Mucosa of descending colon (tissue), 3 donors: ENCODE results near the gene KIF12. TPM values are rescaled to one million over a fixed set of nuclear protein-coding genes. Genes with fewer than 3 reads are reported as not detected.

ENCODE experiments used
- ATAC-seq: fragments of 200-7000 bp; cut with Tn5 transposase; one replicate; pipeline ENCODE4 v1.9.1; 2020; ENCODE audit warnings: mild to moderate bottlenecking, moderate library complexity
- DNase-seq, 3 donors: peaks; one replicate each; pipeline ENCODE4 v3.0.0-alpha.2; 2020
- H3K36me3 ChIP-seq: fragments of 200-600 bp; one replicate; pipeline ENCODE4 v1.8.0; 2021; ENCODE audit warnings: low read depth, mild to moderate bottlenecking
- H3K4me1 ChIP-seq: fragments of 200-600 bp; one replicate; pipeline ENCODE4 v1.8.0; 2021; ENCODE audit warnings: low read depth, mild to moderate bottlenecking
- H3K4me3 ChIP-seq: fragments of 200-600 bp; one replicate; pipeline ENCODE4 v1.8.0; 2021; ENCODE audit warnings: mild to moderate bottlenecking
- H3K9me3 ChIP-seq: fragments of 200-600 bp; one replicate; pipeline ENCODE4 v1.8.0; 2021; ENCODE audit warnings: mild to moderate bottlenecking
- intact Hi-C, 2 donors: fragments of 100-400 bp; cut with DNase I in 1 of 2; cut with micrococcal nuclease in 1 of 2; formaldehyde crosslinking; loops; one replicate each; pipeline versions ENCODE4 v1.11.0 to v1.11.1; 2022; cut with DNase I, micrococcal nuclease
- total RNA-seq, 3 donors: library from RNA; stranded (reverse); fragmentation: NEBNext Ultra II Directional in 2 of 3; extraction: Animal tissue kit (Norgen Biotek cat#: 25700) in 2 of 3; gene quantifications; one replicate each; pipeline versions ENCODE4 v1.2.1 to v1.2.4, GENCODE V29; 2021 to 2023
- TF ChIP-seq, protein P1 (sequence below): fragments of 200-600 bp; IDR thresholded peaks from one replicate; pipeline ENCODE4 v1.8.0; 2022; ENCODE audit warnings: antibody characterized with exemption, mild to moderate bottlenecking
- donor health status: DM: no; HTN: no; CAD: no; lungs with moderate emphysema.
- donor health status: DM: no; HTN: no; CAD: no.
- donor health status: DM: no; HTN: yes; CAD: no.

The KIF12 gene
- total RNA-seq, 3 donors from 2014 or later, result 12.3 to 36.9 (median 13.6) TPM

DNA sequence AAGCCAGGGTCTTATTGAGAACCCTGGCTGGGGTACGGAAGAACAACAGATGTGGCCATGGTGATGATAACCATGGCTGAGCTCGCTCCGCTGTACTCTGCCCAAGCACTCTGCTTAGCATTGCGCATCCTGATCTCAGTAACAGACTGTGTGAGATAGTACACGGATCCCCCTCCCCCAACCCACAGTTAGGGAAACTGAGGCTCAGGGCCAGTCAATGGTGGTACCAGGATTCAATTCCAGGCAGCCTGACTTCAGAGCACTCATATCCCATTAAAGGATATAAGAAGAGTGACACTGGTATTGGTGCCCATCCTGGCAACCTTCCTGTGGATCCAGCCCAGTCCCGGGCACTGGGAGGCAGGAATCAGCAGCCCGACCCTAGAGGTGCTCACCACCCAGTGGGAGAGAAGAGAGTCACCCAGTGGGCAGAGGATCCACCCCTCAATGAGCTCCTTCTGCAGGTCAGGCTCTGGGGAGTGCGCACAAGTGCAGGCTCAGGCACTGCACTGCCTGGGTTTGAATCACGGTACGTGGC lies 26.5 kb upstream of the KIF12 start:
- H3K4me3 ChIP-seq, result no peak overlapping the region
- ATAC-seq, result no peak
- no peaks in the 10 kb centered on the region for H3K4me1 ChIP-seq
- no peak for DNase-seq
- H3K9me3 ChIP-seq, result no peaks in the 10 kb centered on the region
- intact Hi-C loops, result no loop called here
- TF ChIP-seq, protein P1, sequence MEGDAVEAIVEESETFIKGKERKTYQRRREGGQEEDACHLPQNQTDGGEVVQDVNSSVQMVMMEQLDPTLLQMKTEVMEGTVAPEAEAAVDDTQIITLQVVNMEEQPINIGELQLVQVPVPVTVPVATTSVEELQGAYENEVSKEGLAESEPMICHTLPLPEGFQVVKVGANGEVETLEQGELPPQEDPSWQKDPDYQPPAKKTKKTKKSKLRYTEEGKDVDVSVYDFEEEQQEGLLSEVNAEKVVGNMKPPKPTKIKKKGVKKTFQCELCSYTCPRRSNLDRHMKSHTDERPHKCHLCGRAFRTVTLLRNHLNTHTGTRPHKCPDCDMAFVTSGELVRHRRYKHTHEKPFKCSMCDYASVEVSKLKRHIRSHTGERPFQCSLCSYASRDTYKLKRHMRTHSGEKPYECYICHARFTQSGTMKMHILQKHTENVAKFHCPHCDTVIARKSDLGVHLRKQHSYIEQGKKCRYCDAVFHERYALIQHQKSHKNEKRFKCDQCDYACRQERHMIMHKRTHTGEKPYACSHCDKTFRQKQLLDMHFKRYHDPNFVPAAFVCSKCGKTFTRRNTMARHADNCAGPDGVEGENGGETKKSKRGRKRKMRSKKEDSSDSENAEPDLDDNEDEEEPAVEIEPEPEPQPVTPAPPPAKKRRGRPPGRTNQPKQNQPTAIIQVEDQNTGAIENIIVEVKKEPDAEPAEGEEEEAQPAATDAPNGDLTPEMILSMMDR, result no peak
- no peaks in the 10 kb centered on the region for H3K36me3 ChIP-seq

GRCh38 chr9:114124666-114125475 lies 25.8 kb upstream of the KIF12 start:
- intact Hi-C loops, result no loop called here
- TF ChIP-seq, protein P1, result no peak
- no peaks in the 10 kb centered on the region for H3K9me3 ChIP-seq
- no peaks in the 10 kb centered on the region for H3K4me1 ChIP-seq
- H3K36me3 ChIP-seq, result no peaks in the 10 kb centered on the region
- DNase-seq (no peak), ATAC-seq (no peak)
- H3K4me3 ChIP-seq, result no peak overlapping the region

- intact Hi-C loops, result no loop called here
- DNase-seq, result no peak
- H3K36me3 ChIP-seq, result no peaks in the 10 kb centered on the region
Measured at GRCh38 chr9:114124138-114124537, 25.0 kb upstream of the KIF12 start.

DNA sequence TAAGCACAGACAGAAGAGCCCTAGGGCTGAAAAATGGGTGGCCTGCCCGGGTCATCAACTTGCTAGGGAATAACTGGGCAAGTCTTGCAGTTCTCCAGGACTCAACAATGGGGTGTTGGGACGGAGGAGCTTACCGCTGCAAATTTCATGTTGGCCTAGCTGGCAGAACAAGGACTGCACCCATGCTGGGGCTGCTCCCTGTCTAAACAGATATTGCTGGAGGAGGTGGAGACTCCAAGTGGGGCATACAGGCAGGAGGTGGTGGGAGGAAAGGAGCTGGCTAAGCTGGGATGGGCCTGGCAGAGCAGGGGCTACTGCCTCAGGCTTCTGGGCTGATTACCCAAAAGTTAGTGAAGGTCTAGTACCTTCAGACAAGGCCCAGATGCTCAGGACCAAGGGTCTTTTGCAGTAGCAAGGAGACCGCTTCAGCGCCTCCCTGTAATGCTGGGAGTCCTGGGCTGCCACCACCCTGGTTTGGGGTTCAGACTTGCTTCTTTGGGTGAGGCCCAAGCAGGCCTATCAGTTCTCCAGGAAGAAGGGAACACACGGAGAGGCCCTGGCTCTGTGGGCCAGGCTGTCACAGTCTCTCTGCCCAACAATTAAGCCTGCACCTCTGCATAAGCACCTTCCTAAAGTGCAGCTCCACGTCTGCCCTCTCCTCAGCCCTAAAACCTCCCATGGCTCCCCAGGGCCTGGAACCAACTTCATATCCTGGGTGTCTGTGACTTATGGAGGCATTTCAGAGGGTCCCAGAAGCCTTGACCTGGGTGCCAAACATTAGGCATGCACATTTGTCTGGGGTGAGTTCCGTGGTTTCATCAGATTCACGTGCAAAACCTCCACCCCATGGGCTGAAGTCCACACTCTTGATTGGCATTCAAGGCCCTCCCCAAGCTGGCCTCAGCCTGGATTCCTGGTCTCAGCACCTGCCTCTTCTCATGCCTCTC lies 24.2 kb upstream of the KIF12 start:
- Histone ChIP-seq H3K36me3 (no peaks in the 10 kb centered on the region), H3K9me3 (no peaks in the 10 kb centered on the region), H3K4me1 (no peaks in the 10 kb centered on the region), H3K4me3 (no peak overlapping the region)
- TF ChIP-seq, protein P1, result no peak
- no peak for DNase-seq
- intact Hi-C loops, result no loop called here
- no peak for ATAC-seq

More at GRCh38 chr9:114124138-114124537, 25.0 kb upstream of the KIF12 start:
- no peaks in the 10 kb centered on the region for H3K4me1 ChIP-seq
- no peaks in the 10 kb centered on the region for H3K9me3 ChIP-seq
- TF ChIP-seq, protein P1, result no peak
- no peak for ATAC-seq
- H3K4me3 ChIP-seq, result no peak overlapping the region

- Histone ChIP-seq H3K4me1 (no peaks in the 10 kb centered on the region), H3K9me3 (no peaks in the 10 kb centered on the region), H3K4me3 (no peak overlapping the region), H3K36me3 (no peaks in the 10 kb centered on the region)
- TF ChIP-seq, protein P1, result no peak
- DNase-seq (no peak), ATAC-seq (no peak)
- intact Hi-C loops, result no loop called here
Measured at GRCh38 chr9:114122136-114123027, 23.3 kb upstream of the KIF12 start.
